Colon (tissue), 2 donors: Measurements from ENCODE around the gene MRPL47.
"Not testable (repeated sequence)": the region's sequence is repeated elsewhere in the genome, so short reads cannot be mapped to it uniquely, and the experiment has no call there.

ENCODE experiments used
- FAIRE-seq: peaks from 2 replicates; lab custom pipeline; 2012; peaks lifted over from hg19 to GRCh38; lab: Jason Lieb, UNC
- donor health status: control.
- donor health status: control.

MRPL47 gene

DNA sequence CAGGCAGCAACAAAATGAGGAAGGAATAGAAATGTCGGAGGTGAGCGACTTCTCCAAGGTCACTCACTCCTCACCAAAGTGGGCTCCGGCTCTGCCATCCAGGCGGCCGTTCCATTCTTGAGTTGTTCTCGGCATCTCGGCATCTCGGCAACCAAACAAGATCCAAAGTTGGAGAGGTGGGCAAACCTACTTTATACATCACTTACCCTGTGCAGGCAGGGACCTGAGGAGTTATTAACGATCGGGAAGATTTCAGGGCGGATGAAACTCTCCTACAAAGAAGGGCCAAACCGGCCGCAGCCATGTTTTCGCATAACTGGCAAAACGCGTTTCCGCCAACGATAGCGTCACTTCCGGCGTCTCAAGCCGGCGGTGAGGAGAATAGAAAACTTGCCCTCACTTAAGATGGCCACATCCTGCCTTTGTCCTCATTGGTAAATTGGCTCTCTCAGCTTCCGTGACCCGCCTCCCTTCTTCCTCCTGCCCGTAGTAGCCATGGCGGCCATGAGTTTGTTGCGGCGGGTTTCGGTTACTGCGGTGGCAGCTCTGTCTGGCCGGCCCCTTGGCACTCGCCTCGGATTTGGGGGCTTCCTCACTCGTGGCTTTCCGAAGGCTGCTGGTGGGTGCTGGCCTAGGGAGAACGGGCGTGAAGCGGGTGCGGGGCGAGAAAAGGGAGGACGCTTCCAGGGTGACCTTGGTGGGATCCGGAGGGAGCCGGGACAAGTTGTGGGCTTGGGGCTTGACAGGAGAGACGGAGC, at the start of gene MRPL47, which contains the start of gene NDUFB5:
Gene MRPL47, minus strand, starts transcription at position 318 of the 758 bp plus-strand sequence. Its CDS starts 14 bp downstream, at position 304.
Gene NDUFB5, plus strand, starts transcription at position 474 of the 758 bp plus-strand sequence. Its CDS starts 22 bp downstream, at position 496.
- FAIRE-seq = no peak

- FAIRE-seq = no peak
Observed at GRCh38 chr3:179653096-179653797, 48.8 kb upstream of the MRPL47 start.

DNA sequence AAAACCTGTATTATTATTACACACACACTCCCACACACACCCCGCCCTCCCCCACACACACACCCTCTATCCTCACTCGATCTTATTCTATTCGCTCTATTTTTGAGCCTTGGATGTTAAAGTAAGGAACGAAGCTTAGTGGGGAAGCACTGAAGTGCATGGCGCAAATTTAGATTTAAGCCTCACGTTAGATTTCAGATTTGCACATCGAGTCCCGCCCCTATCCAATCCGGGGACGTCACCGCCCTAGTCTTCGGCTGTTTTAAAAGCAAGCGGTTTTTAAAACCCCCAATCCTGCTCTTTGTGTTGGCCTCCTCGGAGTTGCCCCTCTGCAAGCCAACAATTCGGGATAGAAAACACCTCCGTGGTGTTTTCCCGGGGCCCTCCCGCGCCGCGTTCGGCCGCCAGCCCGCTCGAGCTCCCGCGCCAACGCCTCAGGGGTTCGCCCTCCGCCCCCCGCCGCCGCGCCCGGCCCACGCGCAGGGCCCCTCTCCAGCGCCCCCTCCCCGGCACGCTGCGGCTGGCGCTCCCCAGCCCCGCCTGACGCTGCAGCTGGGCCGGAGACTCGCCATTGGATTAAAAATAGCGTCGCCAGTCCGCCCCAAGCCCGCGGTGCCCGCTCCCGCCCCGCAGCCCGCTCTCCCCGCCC, 48.1 kb upstream of the MRPL47 start, which contains the start of gene USP13:
Gene USP13, plus strand, starts transcription at position 594 of the 649 bp plus-strand sequence. CDS start 186 bp downstream, outside the sequence.
- no peak for FAIRE-seq

- no peak for FAIRE-seq
Observed at GRCh38 chr3:179651687-179652446, 47.4 kb upstream of the MRPL47 start.

- no peak for FAIRE-seq
Observed at GRCh38 chr3:179646177-179646576, 41.7 kb upstream of the MRPL47 start.

DNA sequence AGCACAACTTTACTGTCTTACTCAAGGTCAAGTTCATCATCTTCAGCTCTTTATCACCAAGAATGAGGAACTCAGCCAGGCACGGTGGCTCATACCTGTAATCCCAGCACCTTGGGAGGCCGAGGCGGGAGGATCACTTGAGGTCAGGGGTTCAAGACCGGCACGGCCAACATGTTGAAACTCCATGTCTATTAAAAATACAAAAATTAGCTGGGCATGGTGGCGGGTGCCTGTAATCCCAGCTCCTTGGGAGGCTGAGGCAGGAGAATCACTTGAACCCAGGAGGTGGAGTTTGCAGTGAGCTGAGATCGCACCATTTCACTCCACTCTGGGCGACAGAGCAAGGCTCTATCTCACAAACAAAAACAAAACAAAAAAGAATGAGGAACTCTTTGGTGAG, 39.4 kb upstream of the MRPL47 start:
- FAIRE-seq = not testable (repeated sequence)

- FAIRE-seq = no peak
Observed at GRCh38 chr3:179642871-179643270, 38.4 kb upstream of the MRPL47 start.

DNA sequence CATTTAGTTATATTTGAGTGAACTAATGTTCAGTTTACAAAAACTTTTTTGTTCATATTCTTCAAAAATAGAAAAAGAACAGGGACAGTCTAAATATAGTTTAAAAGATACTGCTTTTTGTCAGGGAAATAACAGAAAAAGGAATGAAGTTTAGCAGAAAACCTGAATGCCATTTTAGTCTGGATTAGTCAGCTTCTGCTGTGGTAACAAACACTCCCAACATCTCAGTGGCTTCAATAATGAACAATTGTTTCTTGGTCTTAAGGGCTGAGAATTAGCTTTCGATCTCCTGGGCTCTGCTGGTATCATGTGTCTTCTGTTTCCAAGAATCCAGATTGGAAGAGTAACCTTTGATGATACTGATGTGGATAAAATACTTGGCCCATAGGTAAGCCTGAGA, 36.0 kb upstream of the MRPL47 start:
- FAIRE-seq = no peak

- no peak for FAIRE-seq
Observed at GRCh38 chr3:179630753-179631451, 26.5 kb upstream of the MRPL47 start.

GRCh38 chr3:179624451-179624850, 20.0 kb upstream of the MRPL47 start:
- FAIRE-seq = no peak

- FAIRE-seq = no peak
Observed at GRCh38 chr3:179622023-179622422, 17.6 kb upstream of the MRPL47 start.

GRCh38 chr3:179615458-179616173, 11.2 kb upstream of the MRPL47 start:
- FAIRE-seq = no peak

DNA sequence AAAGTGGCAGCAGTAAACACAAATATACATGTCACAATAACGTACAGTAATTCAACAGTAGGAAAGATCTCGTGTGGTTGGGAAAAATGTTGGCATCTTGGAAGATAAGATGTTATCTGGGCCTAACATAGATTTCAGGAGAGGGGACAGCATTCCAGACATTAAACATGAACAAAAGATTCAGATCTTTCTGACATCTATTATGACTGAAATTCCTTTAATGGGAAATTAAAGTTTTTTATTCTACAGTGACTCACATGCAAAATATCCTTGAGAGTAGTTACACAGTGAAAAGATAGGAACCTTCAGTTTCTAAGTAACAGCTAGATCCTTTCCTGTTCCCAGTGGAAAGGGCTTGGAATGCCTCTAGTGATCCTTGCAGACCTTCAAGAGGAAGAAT, 9.4 kb upstream of the MRPL47 start:
- FAIRE-seq = no peak

GRCh38 chr3:179610066-179610465, 5.6 kb upstream of the MRPL47 start:
- FAIRE-seq = no peak

GRCh38 chr3:179608931-179609720, 4.7 kb upstream of the MRPL47 start:
- FAIRE-seq = no peak

DNA sequence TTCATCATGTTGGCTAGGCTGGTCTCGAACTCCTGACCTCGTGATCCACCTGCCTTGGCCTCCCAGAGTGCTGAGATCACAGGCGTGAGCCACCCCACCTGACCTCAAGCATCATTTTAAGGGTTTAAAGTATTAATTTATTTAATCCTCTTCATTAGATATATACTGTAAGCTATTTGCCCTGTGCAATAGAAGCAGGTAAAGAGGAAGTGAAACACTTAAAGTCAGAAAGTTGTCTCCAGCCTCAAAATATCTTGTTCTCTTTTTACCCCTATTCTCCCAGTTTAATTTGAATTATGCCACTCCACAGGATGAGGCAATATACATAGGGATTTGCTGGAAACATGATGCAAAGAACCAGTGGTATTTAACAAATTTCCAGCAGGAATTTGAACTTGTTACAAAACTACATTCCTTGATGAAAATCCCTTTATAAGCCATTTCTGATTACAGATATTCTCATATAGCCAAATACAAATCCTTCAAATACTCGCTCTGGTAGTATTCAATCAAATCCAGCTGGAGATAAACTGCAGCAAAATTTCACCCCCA, 2.2 kb upstream of the MRPL47 start:
- no peak for FAIRE-seq

GRCh38 chr3:179603831-179604230, 607 bp downstream of the MRPL47 start:
- FAIRE-seq = no peak

DNA sequence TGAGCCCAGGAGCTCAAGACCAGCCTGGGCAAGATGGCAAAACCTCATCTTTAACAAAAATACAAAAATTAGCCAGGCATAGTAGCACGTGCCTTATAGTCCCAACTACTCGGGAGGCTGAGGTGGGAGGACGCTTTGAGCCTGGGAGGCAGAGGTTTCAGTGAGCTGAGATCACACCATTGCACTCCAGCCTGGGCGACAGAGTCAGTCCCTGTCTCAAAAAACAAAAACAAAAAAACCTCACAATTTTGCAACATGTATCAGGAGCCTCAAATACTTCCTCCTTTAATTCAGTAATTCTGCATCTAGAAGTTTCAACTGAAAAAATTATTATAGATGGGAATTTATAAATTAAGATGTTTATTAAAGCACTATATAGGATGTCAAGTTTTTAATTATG, 1.1 kb downstream of the MRPL47 start:
- no peak for FAIRE-seq

DNA sequence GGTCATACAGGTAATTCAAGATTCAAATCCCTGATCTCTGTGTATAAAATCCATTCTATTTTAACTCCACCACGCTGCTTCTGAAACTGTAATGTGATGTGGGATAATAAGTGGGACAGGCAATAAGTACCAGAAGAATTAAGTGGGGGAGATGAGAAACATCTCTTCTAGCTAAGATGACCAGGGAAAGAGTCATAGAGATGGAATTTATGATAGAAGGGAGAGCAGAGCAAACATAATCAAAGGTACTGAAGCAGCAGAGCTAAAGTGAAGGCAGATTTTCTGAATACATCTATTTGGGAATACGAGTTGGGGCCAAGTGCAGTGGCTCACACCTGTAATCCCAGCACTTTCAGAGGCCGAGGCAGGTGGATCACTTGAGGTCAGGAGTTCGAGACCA, 4.9 kb downstream of the MRPL47 start:
- no peak for FAIRE-seq

GRCh38 chr3:179591313-179591712, 13.1 kb downstream of the MRPL47 start:
- FAIRE-seq = no peak
